ENCODE results near the gene ZNF529.
"Not testable (repeated sequence)": the region's sequence is repeated elsewhere in the genome, so short reads cannot be mapped to it uniquely, and the experiment has no call there.

Gene ZNF529

GRCh38 chr19:36573020-36573894, at the start of gene ZNF529:
Gene ZNF529, minus strand, starts transcription at chr19:36573292. Its CDS starts 946 bp downstream, at chr19:36572346.
- peak within 1 kb of the TSS; percentile 86 for H3K4me3 ChIP-seq (ENCODE audit: low read depth, low read length)
- DNase-seq (ENCODE audit: low read depth), result peak; percentile 82
- TF ChIP-seq, protein P1, sequence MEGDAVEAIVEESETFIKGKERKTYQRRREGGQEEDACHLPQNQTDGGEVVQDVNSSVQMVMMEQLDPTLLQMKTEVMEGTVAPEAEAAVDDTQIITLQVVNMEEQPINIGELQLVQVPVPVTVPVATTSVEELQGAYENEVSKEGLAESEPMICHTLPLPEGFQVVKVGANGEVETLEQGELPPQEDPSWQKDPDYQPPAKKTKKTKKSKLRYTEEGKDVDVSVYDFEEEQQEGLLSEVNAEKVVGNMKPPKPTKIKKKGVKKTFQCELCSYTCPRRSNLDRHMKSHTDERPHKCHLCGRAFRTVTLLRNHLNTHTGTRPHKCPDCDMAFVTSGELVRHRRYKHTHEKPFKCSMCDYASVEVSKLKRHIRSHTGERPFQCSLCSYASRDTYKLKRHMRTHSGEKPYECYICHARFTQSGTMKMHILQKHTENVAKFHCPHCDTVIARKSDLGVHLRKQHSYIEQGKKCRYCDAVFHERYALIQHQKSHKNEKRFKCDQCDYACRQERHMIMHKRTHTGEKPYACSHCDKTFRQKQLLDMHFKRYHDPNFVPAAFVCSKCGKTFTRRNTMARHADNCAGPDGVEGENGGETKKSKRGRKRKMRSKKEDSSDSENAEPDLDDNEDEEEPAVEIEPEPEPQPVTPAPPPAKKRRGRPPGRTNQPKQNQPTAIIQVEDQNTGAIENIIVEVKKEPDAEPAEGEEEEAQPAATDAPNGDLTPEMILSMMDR (IDR thresholded peaks at IDR 0.05; ENCODE audit: control insufficient read depth, extremely low read depth, insufficient read depth), result no peak

DNA sequence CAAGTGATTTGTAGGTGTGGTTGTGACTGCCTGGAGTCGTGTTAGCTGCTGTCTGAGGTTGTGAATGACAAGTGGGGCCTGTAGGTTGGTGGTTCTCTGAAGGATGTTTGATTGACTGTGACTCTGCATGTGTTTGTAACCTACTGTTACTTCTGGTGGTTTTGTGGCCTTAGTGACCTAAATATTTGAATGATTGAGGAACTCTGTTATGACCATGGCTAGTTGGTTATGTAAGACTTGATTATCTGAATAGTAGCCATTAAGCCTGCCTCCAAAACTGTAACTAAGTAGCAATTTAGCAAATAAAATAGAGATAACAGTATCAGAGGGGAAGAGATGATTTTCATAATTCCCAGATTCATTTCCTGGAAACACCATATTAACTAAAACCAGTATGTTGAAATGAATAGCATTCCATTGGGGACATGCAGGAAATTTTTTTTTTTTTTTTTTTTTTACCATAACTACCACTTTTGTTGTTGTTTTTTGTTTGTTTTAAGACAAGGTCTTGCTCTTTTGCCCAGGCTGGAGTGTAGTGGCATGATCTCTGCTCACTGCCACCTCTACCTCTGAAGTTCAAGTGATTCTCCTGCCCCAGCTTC, 32.9 kb upstream of the ZNF529 start:
- DNase-seq (ENCODE audit: low read depth), result no peak
- TF ChIP-seq, protein P1 (IDR thresholded peaks at IDR 0.05; ENCODE audit: control insufficient read depth, extremely low read depth, insufficient read depth), result no peak
- peak overlapping the region; percentile 88 for H3K4me3 ChIP-seq (ENCODE audit: low read depth, low read length)

- TF ChIP-seq, protein P1 (IDR thresholded peaks at IDR 0.05; ENCODE audit: control insufficient read depth, extremely low read depth, insufficient read depth), result no peak
- DNase-seq (ENCODE audit: low read depth), result peak; percentile 40
- H3K4me3 ChIP-seq (ENCODE audit: low read depth, low read length), result peak within 1 kb of the TSS; percentile 88
These were observed 32.2 kb upstream of the ZNF529 start, which contains the start of gene ZNF382 for GRCh38 chr19:36605101-36605876. Gene ZNF382, plus strand, starts transcription at chr19:36605313. Its CDS starts 4,602 bp downstream, at chr19:36609915.

- TF ChIP-seq, protein P1 (IDR thresholded peaks at IDR 0.05; ENCODE audit: control insufficient read depth, extremely low read depth, insufficient read depth), result no peak
- H3K4me3 ChIP-seq (ENCODE audit: low read depth, low read length), result peak overlapping the region; percentile 88
- no peak for DNase-seq (ENCODE audit: low read depth)
These were observed 31.6 kb upstream of the ZNF529 start for GRCh38 chr19:36604656-36605100.

DNA sequence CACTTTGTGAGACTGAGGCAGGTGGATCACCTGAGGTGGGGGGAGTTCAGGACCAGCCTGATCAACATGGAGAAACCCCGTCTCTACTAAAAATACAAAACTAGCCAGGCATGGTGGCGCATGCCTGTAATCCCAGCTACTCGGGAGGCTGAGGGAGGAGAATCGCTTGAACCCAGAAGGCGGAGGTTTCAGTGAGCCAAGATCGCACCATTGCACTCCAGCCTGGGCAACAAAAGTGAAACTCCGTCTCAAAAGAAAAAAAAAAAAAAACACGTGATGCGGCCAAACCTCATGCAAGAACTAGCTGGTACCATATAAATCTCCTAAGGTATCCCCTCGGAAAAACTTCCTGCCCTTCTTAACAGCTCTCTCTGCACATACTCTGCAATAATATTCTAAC, 29.6 kb upstream of the ZNF529 start:
- DNase-seq (ENCODE audit: low read depth); H3K4me3 ChIP-seq (ENCODE audit: low read depth, low read length): not testable (repeated sequence)

GRCh38 chr19:36579255-36579654, 6.2 kb upstream of the ZNF529 start:
- H3K4me3 ChIP-seq (ENCODE audit: low read depth, low read length), result no peak overlapping the region

More at GRCh38 chr19:36579255-36579654, 6.2 kb upstream of the ZNF529 start:
- TF ChIP-seq, protein P1 (IDR thresholded peaks at IDR 0.05; ENCODE audit: control insufficient read depth, extremely low read depth, insufficient read depth), result no peak
- no peak for DNase-seq (ENCODE audit: low read depth)

All from LNCaP clone FGC (cell line).